Heart right ventricle (tissue), 16 donors: ENCODE measurements around the gene OSBPL10. TPM values are rescaled to one million over a fixed set of nuclear protein-coding genes. Genes with fewer than 3 reads are reported as not detected.

Experiments
- ATAC-seq, 8 donors: fragments of 200-7000 bp; cut with Tn5 transposase; one replicate each; pipeline ENCODE4 v1.9.1; 2020; ENCODE audit warnings: mild to moderate bottlenecking in 8 of 8, moderate library complexity in 8 of 8, moderate number of reproducible peaks in 1 of 8
- DNase-seq, 2 donors: peaks; one replicate each; pipeline ENCODE4 v3.0.0-alpha.2; 2020
- H3K27ac ChIP-seq, 10 donors: fragments of 200-600 bp; sonication (generic) in 2 of 10; one replicate each; pipeline versions ENCODE4 v1.5.0 to v1.8.0; 2020 to 2022; ENCODE audit warnings: mild to moderate bottlenecking in 3 of 10
- H3K27me3 ChIP-seq, 7 donors: fragments of 200-600 bp; one replicate each; pipeline ENCODE4 v1.8.0; 2021 to 2022; ENCODE audit warnings: mild to moderate bottlenecking in 2 of 7
- H3K36me3 ChIP-seq, 9 donors: fragments of 200-600 bp; sonication (generic) in 1 of 9; one replicate each; pipeline versions ENCODE4 v1.5.0 to v1.8.0; 2020 to 2022; ENCODE audit warnings: mild to moderate bottlenecking in 2 of 9
- H3K4me1 ChIP-seq, 9 donors: fragments of 200-600 bp; sonication (generic) in 1 of 9; one replicate each; pipeline versions ENCODE4 v1.5.0 to v1.8.0; 2020 to 2022; ENCODE audit warnings: mild to moderate bottlenecking in 4 of 9
- H3K4me3 ChIP-seq, 10 donors: fragments of 200-600 bp; sonication (generic) in 2 of 10; one replicate each; pipeline versions ENCODE4 v1.5.0 to v1.8.0; 2020 to 2022; ENCODE audit warnings: mild to moderate bottlenecking in 7 of 10, moderate library complexity in 2 of 10
- H3K9me3 ChIP-seq, 11 donors: fragments of 200-600 bp in 10 of 11; sonication (generic) in 2 of 11; one replicate each; pipeline versions ENCODE4 v1.5.0 to v1.8.0; 2013 to 2022; ENCODE audit warnings: mild to moderate bottlenecking in 2 of 11, control low read depth in 1 of 11, moderate library complexity in 1 of 11
- CTCF ChIP-seq, 9 donors: fragments of 200-600 bp; sonication (generic) in 2 of 9; IDR thresholded peaks; one replicate each; pipeline versions ENCODE4 v1.5.0 to v1.8.0; 2021 to 2022; ENCODE audit warnings: antibody characterized with exemption in 9 of 9, mild to moderate bottlenecking in 5 of 9, moderate library complexity in 1 of 9
- WGBS, 2 donors: extraction: QIAGEN DNeasy Blood & Tissue Kit; methylation state at CpG; one replicate each; pipeline ENCODE4 v1.1.7; 2013; ENCODE audit warnings: inconsistent platforms in 1 of 2; 5-methylcytosine and 5-hydroxymethylcytosine counted together
- intact Hi-C, 10 donors: fragments of 100-400 bp; cut with DNase I; formaldehyde crosslinking; loops; one replicate each; pipeline versions ENCODE4 v1.11.1 to v1.14.2; 2022
- polyA plus RNA-seq, 2 donors: library from polyadenylated mRNA; stranded (reverse); fragments of 200-250 nt; gene quantifications; one replicate each; pipeline ENCODE4 v1.2.3, GENCODE V29; 2013
- total RNA-seq, 10 donors: library from RNA; stranded (reverse); fragmentation: NEBNext Ultra II Directional in 3 of 10; extraction: Animal tissue kit (Norgen Biotek cat#: 25700) in 3 of 10; gene quantifications; one replicate each; pipeline versions ENCODE4 v1.2.1 to v1.2.4, GENCODE V29; 2021 to 2023
- donor health status: Arrhythmogenic right ventricular cardiomyopathy.
- donor health status: ischemic (EF 13 %, LVEDD 7.1; RV severe dilation, severe dysfunction).
- donor health status: healthy with polysubstance abuse.
- donor health status: DM: no; HTN: yes; CAD: no.
- donor health status: DM: no; HTN: no; CAD: no.
- donor health status: ischemic (EF 25% LVEDD 6.9; RV normal size, moderate dysfunction).
- donor health status: ischemic (EF 25% LVEDD 5.7; RV mildly dilated, moderate dysfunction).
- donor health status: healthy.
- donor health status: DM: yes; HTN: yes; CAD: no.
- donor health status: Ischemic cardiomyopathy.
- donor health status: ischemic (EF 35%, LVEDD 5.7; RV mildly dilated, moderate dysfunction).
- donor health status: nonischemic (EF 11% LVEDD 7.7; RV severe dilation, severe dysfunction).
- donor health status: DM: yes; HTN: yes; CAD: no.
- donor health status: PGD.
- donor health status: ischemic (EF 29% LVEDD 5.4; RV normal size, mild dysfunction).
- donor health status: nonischemic (EF 23%, LVEDD 6.1; RV moderate dilation, normal function).

The OSBPL10 gene
- total and polyA plus RNA-seq, 12 donors = 1.2 to 8.5 (median 4.1) TPM

GRCh38 chr3:31917303-31918005 is 63.6 kb downstream of the OSBPL10 start:
- DNase-seq = no peak
- no peak for ATAC-seq
- WGBS, 2 donors = 36 to 48% methylated on average over 3 of the region's 3 CpGs
- Histone ChIP-seq H3K36me3 (no peaks in the 10 kb centered on the region), H3K4me3 (peak overlapping the region in 5 of 10 donors; percentile 2 to 34 (median 5)), H3K27ac (peak overlapping the region in 4 of 10 donors; percentile 30 to 52 (median 36)), H3K27me3 (no peaks in the 10 kb centered on the region), H3K4me1 (peaks cover 0 to 24% (median 6%) of the 10 kb centered on the region in 9 donors), H3K9me3 (peaks cover 0 to 22% (median 11%) of the 10 kb centered on the region in 11 donors)
- intact Hi-C loops = loop anchor here in 1 of 10 donors (10.0 kb wide), 1 partner anchor 417 kb away; no protein-coding TSS in a partner anchor
- no peak for TF ChIP-seq CTCF (IDR thresholded peaks at IDR 0.05)

GRCh38 chr3:31911643-31912042 is 69.4 kb downstream of the OSBPL10 start:
- no peaks in the 10 kb centered on the region for H3K9me3 ChIP-seq
- H3K4me1 ChIP-seq = peaks cover 0 to 13% (median 8%) of the 10 kb centered on the region in 9 donors
- H3K27me3 ChIP-seq = no peaks in the 10 kb centered on the region
- intact Hi-C loops = loop anchor here in 1 of 10 donors (10.0 kb wide), 1 partner anchor 423 kb away; no protein-coding TSS in a partner anchor
- 96 to 97% methylated on average over 3 of the region's 3 CpGs for WGBS, 2 donors
- ATAC-seq (no peak), DNase-seq (no peak)
- no peak overlapping the region for H3K4me3 ChIP-seq
- no peaks in the 10 kb centered on the region for H3K36me3 ChIP-seq
- no peak for TF ChIP-seq CTCF (IDR thresholded peaks at IDR 0.05)
- no peak overlapping the region for H3K27ac ChIP-seq

- ATAC-seq (no peak), DNase-seq (no peak)
- Histone ChIP-seq H3K4me3 (no peak overlapping the region), H3K4me1 (peaks cover 0 to 11% (median 8%) of the 10 kb centered on the region in 9 donors), H3K36me3 (no peaks in the 10 kb centered on the region), H3K27me3 (no peaks in the 10 kb centered on the region), H3K27ac (no peak overlapping the region), H3K9me3 (no peaks in the 10 kb centered on the region)
- intact Hi-C loops = loop anchor here in 1 of 10 donors (10.0 kb wide), 1 partner anchor 424 kb away; no protein-coding TSS in a partner anchor
- WGBS, 2 donors = 94 to 99% methylated on average over 3 of the region's 3 CpGs
- no peak for TF ChIP-seq CTCF (IDR thresholded peaks at IDR 0.05)
These were observed 69.9 kb downstream of the OSBPL10 start for GRCh38 chr3:31911124-31911523.

- peaks cover 0 to 15% (median 8%) of the 10 kb centered on the region in 9 donors for H3K4me1 ChIP-seq
- no peaks in the 10 kb centered on the region for H3K9me3 ChIP-seq
- DNase-seq (no peak), ATAC-seq (no peak)
- no peak overlapping the region for H3K4me3 ChIP-seq
- H3K27me3 ChIP-seq = no peaks in the 10 kb centered on the region
- H3K27ac ChIP-seq = no peak overlapping the region
- WGBS, 2 donors = 88% methylated on average over 7 of the region's 7 CpGs
- TF ChIP-seq CTCF (IDR thresholded peaks at IDR 0.05) = no peak
- H3K36me3 ChIP-seq = no peaks in the 10 kb centered on the region
- intact Hi-C loops = no loop called here
These were observed 71.6 kb downstream of the OSBPL10 start for GRCh38 chr3:31909455-31909854.
